ENCODE data around the gene NF1.

- TF ChIP-seq, protein P1, sequence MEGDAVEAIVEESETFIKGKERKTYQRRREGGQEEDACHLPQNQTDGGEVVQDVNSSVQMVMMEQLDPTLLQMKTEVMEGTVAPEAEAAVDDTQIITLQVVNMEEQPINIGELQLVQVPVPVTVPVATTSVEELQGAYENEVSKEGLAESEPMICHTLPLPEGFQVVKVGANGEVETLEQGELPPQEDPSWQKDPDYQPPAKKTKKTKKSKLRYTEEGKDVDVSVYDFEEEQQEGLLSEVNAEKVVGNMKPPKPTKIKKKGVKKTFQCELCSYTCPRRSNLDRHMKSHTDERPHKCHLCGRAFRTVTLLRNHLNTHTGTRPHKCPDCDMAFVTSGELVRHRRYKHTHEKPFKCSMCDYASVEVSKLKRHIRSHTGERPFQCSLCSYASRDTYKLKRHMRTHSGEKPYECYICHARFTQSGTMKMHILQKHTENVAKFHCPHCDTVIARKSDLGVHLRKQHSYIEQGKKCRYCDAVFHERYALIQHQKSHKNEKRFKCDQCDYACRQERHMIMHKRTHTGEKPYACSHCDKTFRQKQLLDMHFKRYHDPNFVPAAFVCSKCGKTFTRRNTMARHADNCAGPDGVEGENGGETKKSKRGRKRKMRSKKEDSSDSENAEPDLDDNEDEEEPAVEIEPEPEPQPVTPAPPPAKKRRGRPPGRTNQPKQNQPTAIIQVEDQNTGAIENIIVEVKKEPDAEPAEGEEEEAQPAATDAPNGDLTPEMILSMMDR (IDR thresholded peaks at IDR 0.05), result no peak
- TF ChIP-seq POLR2A (IDR thresholded peaks at IDR 0.05), result no peak
These were observed 227.2 kb downstream of the NF1 start for GRCh38 chr17:31321966-31322365.

All from Peyer's patch (tissue), 4 donors.